ENCODE results near the gene ASCL2.

ASCL2 gene

GRCh38 chr11:2314525-2315394, 44.4 kb upstream of the ASCL2 start:
- Histone ChIP-seq H3K27me3 (ENCODE audit: insufficient read depth, poor library complexity, severe bottlenecking) (no peaks in the 10 kb centered on the region), H3K4me3 (ENCODE audit: severe bottlenecking) (no peak overlapping the region), H3K9me3 (ENCODE audit: severe bottlenecking) (no peaks in the 10 kb centered on the region), H3K36me3 (ENCODE audit: low read depth) (no peaks in the 10 kb centered on the region), H3K27ac (ENCODE audit: poor library complexity, severe bottlenecking) (no peak overlapping the region), H3K4me1 (ENCODE audit: insufficient read depth, poor library complexity, severe bottlenecking) (no peaks in the 10 kb centered on the region)
- TF ChIP-seq CTCF (IDR thresholded peaks at IDR 0.05; ENCODE audit: poor library complexity, severe bottlenecking) = no peak
- DNase-seq (ENCODE audit: low spot score) (peak; percentile 34), ATAC-seq (ENCODE audit: low read depth) (no peak)

- no peak for TF ChIP-seq CTCF (IDR thresholded peaks at IDR 0.05; ENCODE audit: poor library complexity, severe bottlenecking)
- Histone ChIP-seq H3K4me3 (ENCODE audit: severe bottlenecking) (no peak overlapping the region), H3K27ac (ENCODE audit: poor library complexity, severe bottlenecking) (no peak overlapping the region), H3K4me1 (ENCODE audit: insufficient read depth, poor library complexity, severe bottlenecking) (no peaks in the 10 kb centered on the region), H3K9me3 (ENCODE audit: severe bottlenecking) (no peaks in the 10 kb centered on the region), H3K36me3 (ENCODE audit: low read depth) (no peaks in the 10 kb centered on the region), H3K27me3 (ENCODE audit: insufficient read depth, poor library complexity, severe bottlenecking) (no peaks in the 10 kb centered on the region)
- ATAC-seq (ENCODE audit: low read depth) (no peak), DNase-seq (ENCODE audit: low spot score) (peak; percentile 27)
Observed at GRCh38 chr11:2314136-2314524, 43.7 kb upstream of the ASCL2 start.

GRCh38 chr11:2313051-2313951, 42.9 kb upstream of the ASCL2 start:
- H3K36me3 ChIP-seq (ENCODE audit: low read depth) = no peaks in the 10 kb centered on the region
- no peaks in the 10 kb centered on the region for H3K27me3 ChIP-seq (ENCODE audit: insufficient read depth, poor library complexity, severe bottlenecking)
- no peak overlapping the region for H3K4me3 ChIP-seq (ENCODE audit: severe bottlenecking)
- peak; percentile 38 for DNase-seq (ENCODE audit: low spot score)
- H3K4me1 ChIP-seq (ENCODE audit: insufficient read depth, poor library complexity, severe bottlenecking) = no peaks in the 10 kb centered on the region
- H3K27ac ChIP-seq (ENCODE audit: poor library complexity, severe bottlenecking) = no peak overlapping the region
- H3K9me3 ChIP-seq (ENCODE audit: severe bottlenecking) = no peaks in the 10 kb centered on the region
- no peak for ATAC-seq (ENCODE audit: low read depth)
- no peak for TF ChIP-seq CTCF (IDR thresholded peaks at IDR 0.05; ENCODE audit: poor library complexity, severe bottlenecking)

GRCh38 chr11:2312232-2313042, 42.0 kb upstream of the ASCL2 start:
- H3K4me1 ChIP-seq (ENCODE audit: insufficient read depth, poor library complexity, severe bottlenecking) = no peaks in the 10 kb centered on the region
- peak; percentile 39; the same call in 2 of the 3 replicates for ATAC-seq (ENCODE audit: low read depth)
- H3K36me3 ChIP-seq (ENCODE audit: low read depth) = no peaks in the 10 kb centered on the region
- TF ChIP-seq CTCF (IDR thresholded peaks at IDR 0.05; ENCODE audit: poor library complexity, severe bottlenecking) = no peak
- no peaks in the 10 kb centered on the region for H3K27me3 ChIP-seq (ENCODE audit: insufficient read depth, poor library complexity, severe bottlenecking)
- peak; percentile 47 for DNase-seq (ENCODE audit: low spot score)
- no peak overlapping the region for H3K27ac ChIP-seq (ENCODE audit: poor library complexity, severe bottlenecking)
- no peaks in the 10 kb centered on the region for H3K9me3 ChIP-seq (ENCODE audit: severe bottlenecking)
- no peak overlapping the region for H3K4me3 ChIP-seq (ENCODE audit: severe bottlenecking)

Data from RWPE2 (cell line).